H9 (cell line): Measurements from ENCODE around the gene COMP. TPM values are rescaled to one million over a fixed set of nuclear protein-coding genes. Genes with fewer than 3 reads are reported as not detected.

Experiments
- DNase-seq: peaks from one replicate; pipeline ENCODE4 v3.0.0-alpha.2; 2017
- H2AFZ ChIP-seq: one replicate; pipeline ENCODE4 v1.6.1; 2013; ENCODE audit warnings: mild to moderate bottlenecking, low read length, control low read depth, moderate library complexity
- H2AK5ac ChIP-seq: 2 replicates; pipeline ENCODE4 v1.6.1; 2013; ENCODE audit warnings: low read length, control low read depth, mixed read lengths; ENCODE audit not compliant: insufficient read length
- H2BK120ac ChIP-seq: one replicate; pipeline ENCODE4 v1.6.1; 2013; ENCODE audit warnings: low read depth, mild to moderate bottlenecking, low read length, control low read depth, inconsistent platforms; ENCODE audit not compliant: poor library complexity, severe bottlenecking
- H2BK12ac ChIP-seq: 2 replicates; pipeline ENCODE4 v1.6.1; 2013; ENCODE audit warnings: low read length, control low read depth, mixed read lengths, low read depth; ENCODE audit not compliant: insufficient read length
- H2BK15ac ChIP-seq: 2 replicates; pipeline ENCODE4 v1.6.1; 2013; ENCODE audit warnings: low read depth, low read length, control low read depth
- H2BK20ac ChIP-seq: one replicate; pipeline ENCODE4 v1.6.1; 2013; ENCODE audit warnings: low read depth, mild to moderate bottlenecking, low read length, control low read depth, inconsistent platforms; ENCODE audit not compliant: poor library complexity, severe bottlenecking
- H2BK5ac ChIP-seq: 2 replicates; pipeline ENCODE4 v1.6.1; 2013; ENCODE audit warnings: low read length, control low read depth, mixed read lengths; ENCODE audit not compliant: insufficient read length
- H3K14ac ChIP-seq: 2 replicates; pipeline ENCODE4 v1.6.1; 2013; ENCODE audit warnings: low read length, control low read depth; ENCODE audit not compliant: insufficient read depth
- H3K18ac ChIP-seq: 2 replicates; pipeline ENCODE4 v1.6.1; 2013; ENCODE audit warnings: low read depth, mild to moderate bottlenecking, mixed read lengths, low read length, control low read depth; ENCODE audit not compliant: insufficient read length
- H3K23ac ChIP-seq: 2 replicates; pipeline ENCODE4 v1.6.1; 2013; ENCODE audit warnings: low read length, control low read depth, mixed read lengths, low read depth; ENCODE audit not compliant: insufficient read length
- H3K23me2 ChIP-seq: 2 replicates; pipeline ENCODE4 v1.6.1; 2013; ENCODE audit warnings: low read depth, mild to moderate bottlenecking, mixed read lengths, low read length, control low read depth; ENCODE audit not compliant: insufficient read length, poor library complexity, severe bottlenecking
- H3K27ac ChIP-seq: 2 replicates; pipeline ENCODE4 v1.5.1; 2013; ENCODE audit warnings: low read length, control low read depth, mixed read lengths, low read depth; ENCODE audit not compliant: insufficient read length
- H3K27me3 ChIP-seq: 2 replicates; pipeline ENCODE4 v1.6.1; 2013; ENCODE audit warnings: low read length, control low read depth, inconsistent platforms; ENCODE audit not compliant: insufficient read depth
- H3K4ac ChIP-seq: 2 replicates; pipeline ENCODE4 v1.6.1; 2013; ENCODE audit warnings: low read depth, mild to moderate bottlenecking, control low read depth, inconsistent platforms, low read length, moderate library complexity
- H3K4me1 ChIP-seq: 2 replicates; pipeline ENCODE4 v1.6.1; 2013; ENCODE audit warnings: low read length, control low read depth, inconsistent platforms; ENCODE audit not compliant: insufficient read depth
- H3K4me2 ChIP-seq: 2 replicates; pipeline ENCODE4 v1.6.1; 2013; ENCODE audit warnings: low read length, control low read depth, mixed read lengths; ENCODE audit not compliant: insufficient read length, insufficient read depth
- H3K56ac ChIP-seq: 2 replicates; pipeline ENCODE4 v1.6.1; 2013; ENCODE audit warnings: low read depth, mild to moderate bottlenecking, mixed read lengths, low read length, control low read depth; ENCODE audit not compliant: insufficient read length
- H3K79me1 ChIP-seq: 2 replicates; pipeline ENCODE4 v1.6.1; 2013; ENCODE audit warnings: low read depth, mild to moderate bottlenecking, moderate library complexity, low read length, control low read depth, inconsistent platforms; ENCODE audit not compliant: insufficient read depth, poor library complexity, severe bottlenecking
- H3K79me2 ChIP-seq: 2 replicates; pipeline ENCODE4 v1.6.1; 2013; ENCODE audit warnings: low read length, control low read depth, inconsistent platforms; ENCODE audit not compliant: insufficient read depth
- H3K9ac ChIP-seq: 2 replicates; pipeline ENCODE4 v1.6.1; 2013; ENCODE audit warnings: low read length, control low read depth, mixed read lengths; ENCODE audit not compliant: insufficient read length; ENCODE audit errors: extremely low read depth
- H3K9me3 ChIP-seq: one replicate; pipeline ENCODE4 v1.6.1; 2013; ENCODE audit warnings: low read depth, low read length, inconsistent platforms; ENCODE audit not compliant: control insufficient read depth
- H3T11ph ChIP-seq: one replicate; pipeline ENCODE4 v1.6.1; 2013; ENCODE audit warnings: mild to moderate bottlenecking, low read length, control low read depth, inconsistent platforms
- H4K20me1 ChIP-seq: one replicate; pipeline ENCODE4 v1.6.1; 2013; ENCODE audit not compliant: control insufficient read depth, insufficient read length, insufficient read depth
- H4K5ac ChIP-seq: 2 replicates; pipeline ENCODE4 v1.6.1; 2013; ENCODE audit warnings: low read depth, mild to moderate bottlenecking, mixed read lengths, low read length, control low read depth; ENCODE audit not compliant: insufficient read length
- H4K8ac ChIP-seq: replicated peaks from 2 replicates; pipeline ENCODE4 v1.6.1; 2013; ENCODE audit warnings: low read length, control low read depth, mixed read lengths, low read depth; ENCODE audit not compliant: insufficient read length
- H4K91ac ChIP-seq: 2 replicates; pipeline ENCODE4 v1.6.1; 2013; ENCODE audit warnings: low read depth, mild to moderate bottlenecking, moderate library complexity, mixed read lengths, low read length, control low read depth; ENCODE audit not compliant: insufficient read length
- H3K27ac Mint-ChIP-seq, 3 experiments: 2 replicates in 2 of 3; 3 replicates in 1 of 3; pipeline ENCODE4 v1.8.0; 2020 to 2021; ENCODE audit warnings: mixed read lengths in 3 of 3, mild to moderate bottlenecking in 1 of 3, moderate library complexity in 1 of 3
- H3K27me3 Mint-ChIP-seq: 2 replicates; pipeline ENCODE4 v1.8.0; 2021; ENCODE audit warnings: low read depth, mild to moderate bottlenecking, moderate library complexity, mixed read lengths
- H3K36me3 Mint-ChIP-seq, 3 experiments: 2 replicates in 2 of 3; 3 replicates in 1 of 3; pipeline ENCODE4 v1.8.0; 2020 to 2021; ENCODE audit warnings: low read depth in 3 of 3, mixed read lengths in 3 of 3; ENCODE audit not compliant: insufficient read depth in 1 of 3
- H3K4me1 Mint-ChIP-seq, 2 experiments: 2 replicates each; pipeline ENCODE4 v1.8.0; 2020; ENCODE audit warnings: mixed read lengths in 2 of 2
- H3K4me3 Mint-ChIP-seq, 2 experiments: 2 replicates in 1 of 2; 3 replicates in 1 of 2; pipeline ENCODE4 v1.8.0; 2020 to 2021; ENCODE audit warnings: mild to moderate bottlenecking in 2 of 2, mixed read lengths in 2 of 2, moderate library complexity in 1 of 2
- H3K9me3 Mint-ChIP-seq, 2 experiments: 2 replicates in 1 of 2; 3 replicates in 1 of 2; pipeline ENCODE4 v1.8.0; 2020; ENCODE audit warnings: mild to moderate bottlenecking in 2 of 2, mixed read lengths in 2 of 2, moderate library complexity in 1 of 2
- CTCF ChIP-seq: fragments of 200-600 bp; sonication (generic); conservative IDR thresholded peaks from 3 replicates; pipeline ENCODE4 v1.8.0; 2021; ENCODE audit warnings: antibody characterized with exemption, mild to moderate bottlenecking
- WGBS: extraction: QIAGEN DNeasy Blood & Tissue Kit; methylation state at CpG from one replicate; pipeline ENCODE4 v1.1.7; 2013; ENCODE audit warnings: missing lambda C conversion rate, low lambda C conversion rate, mixed read lengths; ENCODE audit not compliant: insufficient read length; ENCODE audit errors: extremely low coverage; 5-methylcytosine and 5-hydroxymethylcytosine counted together
- total RNA-seq: library from RNA; stranded (reverse); gene quantifications from 2 replicates; pipeline ENCODE4 v1.2.1, GENCODE V29; 2021

Gene COMP
- total RNA-seq, 1 experiment from 2014 or later: 0.15 TPM

GRCh38 chr19:18793144-18794028 lies 2.3 kb upstream of the COMP start:
- H3K27me3 Mint-ChIP-seq: peaks cover 70% of the 10 kb centered on the region

More at GRCh38 chr19:18793144-18794028, 2.3 kb upstream of the COMP start:
- Histone ChIP-seq H4K91ac (no peak overlapping the region), H3K18ac (no peak overlapping the region), H4K8ac (no peak overlapping the region), H2AFZ (no peak overlapping the region), H3K14ac (no peak overlapping the region), H3K4me2 (no peak overlapping the region), H2BK120ac (no peak overlapping the region), H3K27ac (no peak overlapping the region), H3K4me1 (no peaks in the 10 kb centered on the region), H3K23me2 (peaks cover 13% of the 10 kb centered on the region), H2BK5ac (no peak overlapping the region), H3K9ac (no peak overlapping the region), H3K23ac (no peak overlapping the region), H4K20me1 (no peaks in the 10 kb centered on the region), H3K79me2 (no peaks in the 10 kb centered on the region), H3T11ph (no peak overlapping the region), H3K4ac (no peak overlapping the region), H3K27me3 (peaks cover 67% of the 10 kb centered on the region), H2BK12ac (no peak overlapping the region), H3K9me3 (no peaks in the 10 kb centered on the region), H4K5ac (no peak overlapping the region), H2BK15ac (no peak overlapping the region), H2AK5ac (no peak overlapping the region), H3K79me1 (no peaks in the 10 kb centered on the region), H2BK20ac (no peak overlapping the region), H3K56ac (no peak overlapping the region)
- WGBS: no CpG with 5 or more reads among the region's 13 CpGs
- TF ChIP-seq CTCF: no peak
- H3K4me1 Mint-ChIP-seq: peaks cover 9 to 23% of the 10 kb centered on the region in 2 experiments
- DNase-seq: no peak
- no peak overlapping the region for H3K4me3 Mint-ChIP-seq
- no peak overlapping the region for H3K27ac Mint-ChIP-seq
- H3K36me3 Mint-ChIP-seq: no peaks in the 10 kb centered on the region; a peak in 1 of 7 replicates
- H3K9me3 Mint-ChIP-seq: peaks cover 0 to 6% of the 10 kb centered on the region in 2 experiments; a peak in 3 of 5 replicates
